ENCODE data around the gene CBX8.

CBX8 gene

GRCh38 chr17:79795795-79796443 lies 958 bp downstream of the CBX8 start:
- DNase-seq (ENCODE audit: extremely low read depth in 1 of 2, low read depth in 1 of 2) = no peak

GRCh38 chr17:79794659-79795511 lies 2.0 kb downstream of the CBX8 start:
- DNase-seq (ENCODE audit: extremely low read depth in 1 of 2, low read depth in 1 of 2) = no peak

GRCh38 chr17:79793924-79794304 lies 3.0 kb downstream of the CBX8 start:
- DNase-seq (ENCODE audit: extremely low read depth in 1 of 2, low read depth in 1 of 2) = no peak

- no peak for DNase-seq (ENCODE audit: extremely low read depth in 1 of 2, low read depth in 1 of 2)
Observed at GRCh38 chr17:79792984-79793923, 3.6 kb downstream of the CBX8 start.

- DNase-seq (ENCODE audit: extremely low read depth in 1 of 2, low read depth in 1 of 2) = no peak
Observed at GRCh38 chr17:79792341-79792871, 4.5 kb downstream of the CBX8 start.

GRCh38 chr17:79791735-79792161 lies 5.1 kb downstream of the CBX8 start:
- DNase-seq (ENCODE audit: extremely low read depth in 1 of 2, low read depth in 1 of 2) = no peak

GRCh38 chr17:79790805-79791734 lies 5.8 kb downstream of the CBX8 start:
- DNase-seq (ENCODE audit: extremely low read depth in 1 of 2, low read depth in 1 of 2) = no peak

GRCh38 chr17:79789943-79790804 lies 6.7 kb downstream of the CBX8 start:
- no peak for DNase-seq (ENCODE audit: extremely low read depth in 1 of 2, low read depth in 1 of 2)

- DNase-seq (ENCODE audit: extremely low read depth in 1 of 2, low read depth in 1 of 2) = no peak
Observed at GRCh38 chr17:79788989-79789942, 7.6 kb downstream of the CBX8 start.

GRCh38 chr17:79788455-79788854 lies 8.4 kb downstream of the CBX8 start:
- no peak for DNase-seq (ENCODE audit: extremely low read depth in 1 of 2, low read depth in 1 of 2)

- DNase-seq (ENCODE audit: extremely low read depth in 1 of 2, low read depth in 1 of 2) = no peak
Observed at GRCh38 chr17:79786930-79787643, 9.8 kb downstream of the CBX8 start.

- DNase-seq (ENCODE audit: extremely low read depth in 1 of 2, low read depth in 1 of 2) = no peak
Observed at GRCh38 chr17:79785900-79786810, 10.7 kb downstream of the CBX8 start.

- DNase-seq (ENCODE audit: extremely low read depth in 1 of 2, low read depth in 1 of 2) = no peak
Observed at GRCh38 chr17:79785017-79785899, 11.6 kb downstream of the CBX8 start.

- no peak for DNase-seq (ENCODE audit: extremely low read depth in 1 of 2, low read depth in 1 of 2)
Observed at GRCh38 chr17:79784353-79785016, 12.4 kb downstream of the CBX8 start.

GRCh38 chr17:79783891-79784290 lies 13.0 kb downstream of the CBX8 start:
- no peak for DNase-seq (ENCODE audit: extremely low read depth in 1 of 2, low read depth in 1 of 2)

Data from stimulated activated CD8-positive, alpha-beta memory T cell treated with anti-CD3 and anti-CD28 coated beads, Interleukin-7, amount 100 ng/mL, for 48 hours (primary cell).